DMS153 treated with DMSO at 0.1 percent for 48 hours (cell line): Measurements from ENCODE around the gene C17orf100.

Experiments used
- DNase-seq: peaks from one replicate; lab custom pipeline; 2025; ENCODE audit not compliant: unreplicated experiment; lab: John Stamatoyannopoulos, UW

C17orf100 gene

DNA sequence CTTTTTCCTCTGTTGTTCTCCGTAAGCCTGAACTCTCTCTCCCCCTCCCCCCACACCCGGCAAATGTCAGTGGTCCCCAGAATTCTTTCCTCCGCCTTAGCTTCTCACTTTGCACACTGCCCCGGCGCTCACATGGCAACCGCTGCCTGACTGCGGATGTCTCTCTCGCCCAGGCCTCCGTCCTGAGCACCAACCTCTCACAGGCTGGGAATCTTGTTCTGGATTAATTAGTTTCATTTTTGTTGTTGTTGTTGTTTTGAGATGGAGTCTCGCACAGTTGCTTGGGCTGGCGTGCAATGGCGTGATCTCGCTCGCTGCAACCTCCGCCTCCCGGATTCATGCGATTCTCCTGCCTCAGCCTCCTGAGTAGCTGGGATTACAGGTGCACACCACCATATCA lies 16.7 kb downstream of the C17orf100 start:
- DNase-seq, result no peak

DNA sequence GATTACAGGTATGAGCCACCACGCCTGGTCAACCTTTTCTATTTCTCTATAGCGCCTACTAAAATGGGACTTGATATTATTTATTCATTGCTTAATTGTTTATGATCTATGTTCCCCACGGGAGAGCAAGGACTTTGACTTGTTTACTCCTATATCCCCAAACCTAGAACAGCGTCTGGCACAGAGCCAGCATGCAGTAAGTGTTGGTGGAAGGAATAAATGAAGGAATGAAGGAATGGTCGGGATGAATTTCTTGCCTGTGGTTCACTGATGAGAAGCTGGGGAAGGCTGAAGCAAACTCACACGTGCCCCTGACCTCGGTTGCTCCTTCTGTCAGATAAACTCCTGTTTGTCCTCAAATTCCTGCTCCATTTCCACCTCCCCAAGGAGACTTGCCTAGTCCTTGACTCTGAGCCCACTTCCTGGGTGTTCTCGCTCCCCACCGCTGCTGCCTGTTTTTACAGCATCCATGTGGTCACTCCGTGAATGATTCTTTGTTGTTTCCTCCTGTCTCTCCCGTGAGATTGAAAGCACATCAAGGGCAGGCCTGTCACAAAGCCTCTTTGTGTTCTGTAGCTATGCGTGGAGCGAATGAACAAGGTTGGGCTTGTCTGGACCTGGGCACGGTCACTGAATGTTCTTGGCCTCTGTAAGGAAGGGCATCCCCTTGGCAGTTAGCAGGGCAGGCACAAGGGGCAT lies 17.3 kb downstream of the C17orf100 start:
- no peak for DNase-seq

DNA sequence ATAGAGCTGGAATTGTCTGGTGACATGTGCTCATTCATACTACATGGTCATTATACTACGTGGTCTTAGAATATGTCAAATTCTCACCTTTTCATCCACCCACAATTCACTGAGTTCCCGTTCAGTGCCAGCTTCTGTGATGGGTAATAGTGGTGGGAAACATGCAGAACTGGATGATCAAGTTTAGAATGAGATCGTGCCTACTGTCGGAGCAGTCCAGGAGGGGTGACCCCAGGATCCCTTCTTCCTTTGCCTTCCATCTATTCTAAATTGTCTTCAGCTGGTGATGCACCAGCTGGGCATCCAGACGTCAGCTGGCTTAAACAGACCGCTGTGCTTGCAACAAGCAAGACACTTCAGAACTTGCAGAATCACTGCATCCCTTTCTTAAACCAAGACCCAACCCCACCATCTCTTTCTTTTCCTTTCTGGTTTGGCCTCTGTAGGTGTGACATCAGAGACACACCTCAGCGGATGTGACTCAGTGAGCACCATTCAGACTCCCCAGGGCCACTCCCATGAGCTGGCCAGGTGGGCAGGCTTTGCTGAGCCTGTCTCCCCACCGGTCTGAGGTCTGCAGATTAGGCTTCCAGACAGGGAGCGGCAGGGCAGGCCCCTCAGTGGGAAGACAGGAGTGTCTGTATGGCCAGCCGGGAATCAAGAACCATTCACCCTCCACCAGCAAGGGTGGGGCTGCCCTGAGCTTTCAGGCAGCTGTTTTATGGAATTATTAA lies 18.1 kb downstream of the C17orf100 start:
- no peak for DNase-seq

DNA sequence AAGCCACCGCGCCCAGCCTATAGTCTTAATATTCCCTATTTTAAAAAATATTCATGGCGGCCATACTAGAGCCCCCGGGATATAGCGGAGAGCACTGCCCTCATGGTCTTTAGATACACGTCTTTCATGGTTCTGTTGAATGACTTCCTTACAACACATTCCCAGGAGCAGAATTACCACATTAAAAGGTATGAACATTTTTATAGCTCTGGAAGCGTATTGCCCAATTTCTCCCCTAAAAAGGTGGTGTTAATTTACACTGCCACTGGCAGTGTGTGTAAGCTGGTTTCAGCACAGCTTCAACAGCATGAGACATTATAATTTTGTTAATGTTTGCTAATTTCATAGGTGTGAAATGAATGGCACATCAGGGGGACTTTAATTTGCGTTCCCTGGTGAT lies 19.0 kb downstream of the C17orf100 start:
- DNase-seq, result no peak

DNA sequence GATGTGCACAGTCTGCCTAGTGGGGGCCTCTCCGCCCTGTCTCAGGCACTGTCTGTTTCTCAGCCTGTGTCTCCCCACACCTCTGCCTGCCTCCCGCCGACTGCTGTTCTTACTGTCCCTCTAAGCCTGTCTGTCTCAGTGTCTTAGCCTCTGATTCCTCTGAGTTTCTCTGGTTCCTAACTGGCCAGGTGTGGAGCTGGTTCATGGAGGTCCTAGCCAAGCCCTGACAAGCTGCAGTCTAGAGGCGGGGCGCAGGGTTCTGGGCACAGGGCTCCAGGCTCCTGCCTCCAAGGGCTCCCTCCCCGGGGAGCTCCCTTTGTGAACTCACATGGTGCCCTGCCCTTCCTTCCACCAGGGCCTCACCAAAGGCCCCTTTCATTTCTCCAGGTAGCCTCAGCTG lies 19.4 kb downstream of the C17orf100 start:
- no peak for DNase-seq

DNA sequence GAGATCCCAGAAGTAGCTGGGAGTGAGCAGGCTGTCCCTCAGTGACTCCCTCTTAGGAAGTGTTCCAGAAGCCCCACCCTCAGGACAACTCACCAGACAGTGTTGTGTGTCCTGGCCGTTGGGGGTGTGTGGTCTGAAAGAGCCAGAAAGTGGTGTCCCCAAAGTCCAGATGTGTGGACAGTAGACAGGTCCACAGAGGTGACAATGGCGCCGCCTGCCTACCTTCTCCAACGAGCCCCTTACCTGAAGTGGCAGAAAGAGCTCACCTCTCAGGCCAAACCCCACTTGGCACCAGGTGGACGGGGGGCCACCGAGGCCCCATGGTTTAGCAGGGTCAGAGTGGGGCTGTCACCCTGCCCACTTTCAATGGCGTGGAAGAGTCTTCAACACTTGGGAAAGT lies 19.9 kb downstream of the C17orf100 start:
- no peak for DNase-seq

DNA sequence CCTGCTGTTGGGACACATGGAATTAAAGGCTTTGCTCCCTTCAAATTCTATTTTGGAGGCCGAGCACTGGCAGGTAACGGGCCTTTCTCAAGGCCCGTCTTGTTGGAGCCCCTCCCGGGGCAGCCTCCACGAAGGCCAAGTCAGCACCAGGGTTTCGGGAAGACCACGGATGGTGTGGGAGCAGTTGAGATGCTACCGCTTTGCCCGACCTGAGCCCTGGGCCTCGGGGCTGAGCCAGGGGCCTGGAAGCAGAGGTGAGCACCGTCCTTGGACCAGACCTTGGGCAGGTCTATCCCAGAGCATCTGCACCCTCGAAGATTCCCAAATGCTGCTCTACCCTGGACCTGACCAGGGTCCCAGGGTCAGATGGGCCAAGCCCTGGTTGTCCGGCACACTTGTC lies 23.0 kb downstream of the C17orf100 start:
- DNase-seq, result no peak

DNA sequence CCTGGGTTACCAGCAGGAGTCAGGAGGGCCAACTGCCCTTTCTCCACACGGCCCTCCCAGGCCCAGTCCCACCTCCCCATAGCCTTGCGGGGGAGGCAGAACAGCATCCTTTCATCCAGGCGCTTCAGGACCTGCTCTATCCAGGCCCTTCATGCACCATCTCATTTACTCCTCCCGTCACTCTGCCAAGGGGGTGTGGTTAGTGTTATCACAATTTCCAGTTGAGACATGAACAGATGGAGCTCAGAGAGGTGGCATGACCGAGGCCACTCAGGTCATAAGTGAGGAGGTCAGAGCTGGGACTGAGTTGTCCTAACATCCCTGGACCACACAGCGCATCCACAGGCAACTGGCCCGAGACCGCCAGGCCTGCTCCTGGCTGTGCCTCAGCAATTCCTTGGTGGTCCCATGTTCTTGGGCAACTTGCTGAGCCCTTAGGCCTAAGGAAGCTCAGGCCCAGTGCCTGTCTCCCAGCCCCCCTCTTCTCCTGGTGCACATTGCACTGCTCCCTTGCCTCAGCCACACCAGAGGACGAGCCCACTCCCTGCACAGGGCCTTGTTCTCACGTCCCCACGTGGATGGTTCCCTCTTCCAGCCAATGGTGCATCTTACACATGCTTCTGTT lies 23.8 kb downstream of the C17orf100 start:
- no peak for DNase-seq

DNA sequence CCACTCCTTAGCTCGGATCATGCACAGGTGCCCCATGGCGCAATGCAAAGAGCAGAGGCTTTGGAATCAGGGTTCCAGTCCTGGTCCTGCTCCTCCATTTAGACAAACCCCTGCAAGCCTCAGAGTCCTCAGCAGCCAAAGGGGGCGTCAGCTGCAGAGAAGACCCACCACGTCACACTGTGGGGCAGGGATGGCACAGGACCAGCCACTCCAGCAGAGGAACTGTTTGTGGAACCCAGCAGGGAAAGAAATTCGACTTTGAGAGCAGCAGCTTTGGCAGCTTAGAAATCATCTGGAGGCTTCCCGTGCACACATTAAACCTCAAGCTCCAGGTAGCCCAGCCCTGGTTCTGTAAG lies 25.2 kb downstream of the C17orf100 start:
- no peak for DNase-seq

DNA sequence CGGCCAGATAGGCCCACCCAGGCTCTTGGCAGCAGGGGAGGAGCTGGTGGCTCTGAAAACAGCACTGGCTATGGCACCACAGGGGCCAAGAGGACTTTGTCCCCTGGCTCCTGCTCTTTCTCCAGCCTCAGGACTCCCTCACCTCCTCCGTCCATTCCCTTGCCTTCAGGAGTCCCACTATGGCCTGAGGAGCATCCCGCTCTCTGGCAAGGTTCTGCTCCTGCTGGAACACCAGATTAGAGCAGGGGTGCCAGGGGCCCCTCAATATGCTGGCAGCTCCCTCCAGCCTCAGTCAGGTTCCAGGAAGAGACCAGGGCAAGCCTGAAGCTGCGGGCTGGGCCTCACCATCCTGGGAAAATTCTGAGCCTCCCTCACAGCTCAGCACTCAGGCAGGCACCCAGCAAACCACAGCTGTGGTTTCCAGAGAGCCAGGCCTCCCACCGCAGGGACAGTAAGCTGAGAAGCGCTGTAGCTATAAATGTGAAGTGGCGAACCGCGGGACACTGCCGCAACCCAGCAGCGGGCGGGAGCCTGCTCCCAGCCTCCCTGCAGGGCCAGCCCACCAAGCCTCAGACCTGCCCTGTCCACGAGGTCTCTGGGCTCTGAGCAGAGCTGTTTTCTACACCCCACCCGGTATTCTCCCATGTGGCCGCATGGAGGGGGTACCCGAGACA lies 25.7 kb downstream of the C17orf100 start:
- no peak for DNase-seq

DNA sequence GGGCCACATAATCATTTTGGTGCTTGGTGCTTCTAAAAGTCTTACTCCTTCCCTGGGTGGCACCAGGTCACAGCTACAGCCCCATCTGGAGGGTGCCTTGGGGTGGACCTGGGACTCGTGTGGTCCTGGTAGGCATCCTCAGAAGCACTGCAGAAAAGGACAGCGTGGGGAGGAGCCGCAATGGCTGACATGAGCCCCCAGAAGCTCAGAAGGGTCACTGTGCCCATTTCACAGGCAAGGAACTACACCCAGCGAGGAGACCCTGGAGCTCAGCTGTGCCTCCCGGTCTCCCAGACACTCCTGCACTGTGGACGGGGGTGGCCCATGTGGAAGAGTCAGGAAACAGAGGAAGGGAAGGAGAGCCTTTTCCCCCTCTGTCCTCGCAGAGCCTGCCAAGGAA lies 26.4 kb downstream of the C17orf100 start:
- DNase-seq, result no peak

DNA sequence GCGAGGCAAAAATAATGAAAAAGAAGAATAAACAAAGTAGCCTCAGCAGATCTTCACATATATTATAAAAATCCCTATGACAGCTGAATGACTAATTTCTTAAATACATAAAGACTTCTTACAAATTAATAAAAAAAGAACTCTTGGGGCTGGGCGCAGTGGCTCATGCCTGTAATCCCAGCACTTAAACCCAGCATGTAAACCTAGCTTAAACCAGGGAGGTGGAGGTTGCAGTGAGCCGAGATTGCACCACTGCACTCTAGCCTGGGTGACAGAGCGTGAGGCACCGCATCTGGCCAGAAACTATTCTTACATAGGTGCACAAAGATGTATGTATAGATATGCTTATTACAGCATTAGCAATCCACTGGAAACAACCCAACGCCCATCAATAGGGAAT lies 27.7 kb downstream of the C17orf100 start:
- DNase-seq, result no peak

DNA sequence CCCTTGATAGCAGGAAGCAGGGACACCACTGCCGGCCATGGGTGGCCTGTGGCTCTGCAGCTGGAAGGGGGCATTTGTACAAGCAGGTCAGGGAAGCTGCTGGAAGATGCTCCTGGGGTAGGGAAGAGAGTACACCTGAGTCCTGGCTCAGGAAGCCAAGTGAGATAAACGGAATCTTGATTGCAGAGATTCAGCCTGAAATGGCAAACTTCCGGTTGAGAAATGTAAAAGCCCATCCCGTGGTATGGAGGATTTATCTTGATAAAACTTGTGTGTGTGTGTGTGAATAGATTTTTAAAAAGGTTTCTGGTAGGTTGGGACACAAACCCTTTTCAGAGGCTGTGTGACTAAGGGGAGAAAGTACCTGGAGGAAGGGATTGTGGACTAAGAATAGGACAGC lies 29.6 kb downstream of the C17orf100 start:
- DNase-seq, result no peak

DNA sequence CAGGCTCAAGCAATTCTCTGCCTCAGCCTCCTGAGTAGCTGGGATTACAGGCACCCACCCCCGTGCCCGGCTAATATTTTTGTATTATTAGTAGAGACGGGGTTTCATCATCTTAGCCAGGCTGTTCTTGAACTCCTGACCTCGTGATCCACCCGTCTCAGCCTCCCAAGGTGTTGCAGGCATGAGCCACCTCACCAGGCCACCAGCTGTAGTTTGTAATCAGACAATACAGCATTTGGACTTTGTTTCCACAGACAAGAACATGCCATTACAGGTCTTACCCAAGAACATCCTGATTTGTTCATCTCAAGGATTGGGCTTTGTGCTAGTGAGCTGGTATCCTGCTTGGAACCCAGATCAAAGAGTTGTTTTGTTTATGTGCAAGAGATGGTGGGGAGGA lies 30.1 kb downstream of the C17orf100 start:
- no peak for DNase-seq

DNA sequence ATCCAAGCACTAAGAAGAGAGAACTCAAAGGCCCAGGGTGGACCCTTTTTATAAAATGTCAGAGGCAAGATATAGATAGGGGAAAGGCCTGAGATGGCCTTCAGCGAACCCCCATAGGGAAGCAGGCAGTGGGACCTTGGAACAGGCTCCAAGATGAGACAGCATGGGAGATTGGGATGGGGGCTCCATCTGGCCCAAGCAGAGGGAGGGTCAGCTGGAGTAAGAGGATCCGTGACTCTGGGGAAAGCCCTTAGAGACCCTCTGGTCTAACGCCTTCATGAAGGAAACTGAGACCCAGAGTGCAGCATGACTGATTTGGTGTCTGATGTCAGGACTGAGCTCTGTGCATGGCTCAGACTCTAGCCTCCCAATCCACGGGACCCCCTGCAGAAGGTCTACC lies 30.8 kb downstream of the C17orf100 start:
- DNase-seq, result no peak

DNA sequence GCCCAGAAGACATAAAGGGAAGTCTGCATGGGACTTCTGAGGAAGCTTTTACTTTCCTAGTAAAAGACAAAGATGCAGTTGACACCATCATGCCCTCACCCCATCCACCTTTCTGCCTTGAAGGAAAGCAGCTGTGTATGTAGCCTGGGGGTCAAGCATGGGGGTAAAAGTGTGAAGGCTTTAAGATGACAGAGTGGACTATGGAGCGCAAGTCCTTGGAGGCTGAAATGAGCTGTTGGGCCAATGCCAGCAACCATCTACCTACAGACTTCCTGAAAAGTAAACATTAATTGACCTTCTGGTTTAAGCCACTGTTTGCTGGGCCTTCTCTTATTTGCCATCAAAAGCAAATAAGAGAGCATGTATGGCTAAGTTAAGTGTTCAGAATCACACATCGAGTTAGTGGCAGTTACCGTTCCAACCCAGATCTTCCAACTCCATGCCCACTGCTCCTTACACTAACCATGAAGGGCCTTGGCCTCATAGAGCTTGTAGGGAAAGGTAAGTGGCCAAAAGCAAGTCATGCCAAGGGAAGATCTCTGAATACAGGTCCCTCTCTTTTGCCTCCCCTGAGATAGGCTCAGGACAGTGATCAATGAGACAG lies 31.6 kb downstream of the C17orf100 start:
- no peak for DNase-seq

DNA sequence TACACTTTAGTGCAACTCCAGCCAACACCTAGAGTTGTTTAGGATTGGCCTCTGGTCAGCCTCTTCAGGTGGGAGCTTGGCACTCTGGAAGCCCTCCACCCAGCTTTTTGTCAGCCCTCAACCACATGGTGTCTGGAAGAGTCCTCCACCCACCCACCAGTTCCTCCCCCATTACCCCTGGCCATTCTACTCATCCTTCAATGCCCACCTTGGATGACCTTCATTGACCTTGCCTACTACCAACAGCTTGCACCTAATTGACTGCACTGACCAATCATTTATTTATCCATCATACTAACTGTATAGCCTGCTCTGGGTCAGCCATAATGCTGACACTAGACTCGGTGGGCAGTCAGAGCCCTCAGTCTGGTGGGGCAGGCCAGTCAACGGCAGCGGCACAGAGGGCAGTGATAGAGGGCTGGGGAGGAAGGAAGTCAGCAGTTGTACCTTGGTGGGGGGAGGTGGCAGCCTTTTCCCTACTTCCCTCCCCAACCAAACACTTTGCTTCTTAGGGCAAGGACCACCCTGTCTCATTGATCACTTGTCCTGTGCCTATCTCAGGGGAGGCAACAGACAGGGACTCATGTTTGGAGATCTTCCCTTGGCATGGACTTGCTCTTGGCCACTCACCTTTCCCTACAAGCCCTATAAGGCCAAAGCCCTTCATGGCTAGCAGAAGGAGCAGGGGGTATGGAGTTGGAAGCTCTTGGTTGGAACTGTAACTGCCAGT lies 32.3 kb downstream of the C17orf100 start:
- DNase-seq, result no peak

DNA sequence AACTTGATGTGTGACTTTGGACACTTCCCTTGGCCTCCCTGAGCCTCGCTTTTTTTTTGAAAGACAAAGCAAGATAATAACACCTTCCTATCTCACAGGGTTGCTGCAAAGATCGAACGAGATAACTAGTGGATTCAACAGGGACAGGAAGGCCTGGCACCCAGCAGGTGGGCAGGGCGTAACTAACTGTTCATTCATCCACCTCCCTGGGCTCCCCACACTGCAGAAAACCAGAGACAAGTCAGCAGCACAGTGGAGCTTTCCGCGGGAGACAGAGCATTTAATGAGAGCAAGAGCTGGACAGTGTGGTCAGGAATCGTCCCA lies 32.9 kb downstream of the C17orf100 start:
- no peak for DNase-seq

DNA sequence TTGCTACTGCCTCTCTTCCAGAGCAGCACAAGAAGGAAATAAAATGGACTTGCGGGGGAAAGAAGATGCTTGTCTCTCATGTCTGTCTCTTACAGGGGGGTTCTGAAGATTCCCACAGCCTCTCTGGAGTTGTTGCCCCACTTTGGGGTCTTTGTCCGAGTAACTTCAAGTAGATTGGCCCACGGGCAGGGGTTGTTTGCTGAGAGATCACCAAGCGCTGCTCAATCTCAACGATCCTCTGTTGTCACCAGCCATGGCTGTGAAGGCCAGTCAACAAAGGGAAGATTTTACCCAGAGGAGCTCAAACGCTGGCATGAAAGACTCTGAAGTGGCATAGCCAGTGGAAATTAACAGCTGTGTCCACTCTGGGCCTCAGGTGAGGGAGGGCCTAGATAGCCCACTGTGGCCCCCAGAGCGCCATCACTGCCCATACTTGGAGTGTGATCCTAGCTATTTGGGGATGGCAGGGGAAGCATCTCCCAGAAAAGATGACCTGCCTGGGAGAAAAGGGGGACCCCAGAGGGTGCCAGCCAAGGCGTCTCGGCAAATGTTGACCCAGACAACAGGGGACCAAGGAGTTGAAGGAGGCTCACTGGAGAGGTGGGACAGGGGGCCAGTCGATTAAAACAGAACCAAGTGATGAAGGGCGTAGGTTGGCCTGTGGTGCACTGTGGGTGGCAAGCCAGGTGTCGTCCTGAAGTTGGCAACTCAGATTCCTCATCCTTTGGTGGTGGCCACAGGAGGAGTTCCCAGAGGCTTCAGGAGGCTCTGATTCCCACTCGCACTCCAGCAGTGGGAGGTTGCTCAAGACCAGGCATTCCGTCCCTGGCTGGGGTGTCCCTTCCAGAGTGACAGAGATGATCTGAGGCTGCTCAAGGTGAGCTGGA lies 33.6 kb downstream of the C17orf100 start:
- DNase-seq, result no peak

DNA sequence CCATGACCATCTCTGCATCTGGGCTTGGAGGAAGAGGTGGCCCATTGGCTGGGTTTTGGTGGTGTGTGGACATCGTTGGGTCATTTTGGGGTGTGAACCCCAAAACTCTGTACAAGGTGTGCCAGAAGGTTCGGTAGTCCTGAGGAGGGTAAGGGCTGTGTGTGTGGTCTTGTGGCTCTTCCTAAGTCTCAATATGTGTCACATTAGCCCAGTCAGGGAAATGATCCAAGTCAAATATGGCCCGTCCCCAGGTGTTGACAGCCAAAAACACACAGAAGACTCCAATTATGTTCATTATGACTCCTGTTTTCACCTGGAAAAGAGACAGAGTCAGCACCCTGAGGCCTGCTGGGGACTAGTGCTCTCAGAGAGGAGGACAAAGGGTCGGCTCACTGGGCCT lies 34.5 kb downstream of the C17orf100 start:
- DNase-seq, result no peak
